ENCODE results near the gene CST7. TPM values are rescaled to one million over a fixed set of nuclear protein-coding genes. Genes with fewer than 3 reads are reported as not detected.
"Not testable (repeated sequence)": the region's sequence is repeated elsewhere in the genome, so short reads cannot be mapped to it uniquely, and the experiment has no call there.

The CST7 gene
- polyA plus RNA-seq, 1 of the 3 experiments (the other 2 are of a cell fraction) = 0.07 TPM

- TF ChIP-seq, protein P1, sequence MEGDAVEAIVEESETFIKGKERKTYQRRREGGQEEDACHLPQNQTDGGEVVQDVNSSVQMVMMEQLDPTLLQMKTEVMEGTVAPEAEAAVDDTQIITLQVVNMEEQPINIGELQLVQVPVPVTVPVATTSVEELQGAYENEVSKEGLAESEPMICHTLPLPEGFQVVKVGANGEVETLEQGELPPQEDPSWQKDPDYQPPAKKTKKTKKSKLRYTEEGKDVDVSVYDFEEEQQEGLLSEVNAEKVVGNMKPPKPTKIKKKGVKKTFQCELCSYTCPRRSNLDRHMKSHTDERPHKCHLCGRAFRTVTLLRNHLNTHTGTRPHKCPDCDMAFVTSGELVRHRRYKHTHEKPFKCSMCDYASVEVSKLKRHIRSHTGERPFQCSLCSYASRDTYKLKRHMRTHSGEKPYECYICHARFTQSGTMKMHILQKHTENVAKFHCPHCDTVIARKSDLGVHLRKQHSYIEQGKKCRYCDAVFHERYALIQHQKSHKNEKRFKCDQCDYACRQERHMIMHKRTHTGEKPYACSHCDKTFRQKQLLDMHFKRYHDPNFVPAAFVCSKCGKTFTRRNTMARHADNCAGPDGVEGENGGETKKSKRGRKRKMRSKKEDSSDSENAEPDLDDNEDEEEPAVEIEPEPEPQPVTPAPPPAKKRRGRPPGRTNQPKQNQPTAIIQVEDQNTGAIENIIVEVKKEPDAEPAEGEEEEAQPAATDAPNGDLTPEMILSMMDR (IDR thresholded peaks at IDR 0.05) = 0 out of 2 replicates have a peak, but pooled peaks have one; percentile 22
- TF ChIP-seq TCF12 (IDR thresholded peaks at IDR 0.05) = peak; percentile 58
- TF ChIP-seq FOSL2 (IDR thresholded peaks at IDR 0.05; ENCODE audit: borderline replicate concordance, low read depth) = peak; percentile 55; the same call in 1 of the 2 replicates
- no peak for TF ChIP-seq GABPA (IDR thresholded peaks at IDR 0.05; ENCODE audit: low read depth)
- 0 out of 2 replicates have a peak, but pooled peaks have one; percentile 24 for TF ChIP-seq MEF2A (IDR thresholded peaks at IDR 0.05; ENCODE audit: borderline replicate concordance, low read depth)
Observed at GRCh38 chr20:25000268-25000801, 51.3 kb downstream of the CST7 start (continued).

DNA sequence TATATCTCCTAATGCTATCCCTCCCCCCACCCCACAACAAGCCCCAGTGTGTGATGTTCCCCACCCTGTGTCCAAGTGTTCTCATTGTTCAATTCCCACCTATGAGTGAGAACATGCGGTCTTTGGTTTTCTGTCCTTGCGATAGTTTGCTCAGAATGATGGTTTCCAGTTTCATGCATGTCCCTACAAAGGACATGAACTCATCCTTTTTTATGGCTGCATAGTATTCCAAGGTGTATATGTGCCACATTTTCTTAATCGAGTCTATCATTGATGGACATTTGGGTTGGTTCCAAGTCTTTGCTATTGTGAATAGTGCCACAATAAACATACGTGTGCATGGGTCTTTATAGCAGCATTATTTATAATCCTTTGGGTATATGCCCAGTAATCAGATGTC is 52.3 kb downstream of the CST7 start:
- POLR2A ChIA-PET; H3K9ac ChIP-seq; H3F3A ChIP-seq (replicated peaks; ENCODE audit: insufficient read depth); H3K27me3 ChIP-seq (ENCODE audit: insufficient read depth); H2AFZ ChIP-seq (ENCODE audit: low read depth); H3K36me3 ChIP-seq (replicated peaks in 1 of 2; ENCODE audit: control insufficient read depth in 1 of 2, insufficient read depth in 2 of 2, low read length in 1 of 2); H3K4me1 ChIP-seq (ENCODE audit: control insufficient read depth in 1 of 2, insufficient read depth in 2 of 2, low read depth in 1 of 2, low read length in 1 of 2); DNase-seq; H3K9me2 ChIP-seq; H3K9me3 ChIP-seq; H3K27ac ChIP-seq (ENCODE audit: low read depth in 2 of 2, low read length in 1 of 2); H4K20me1 ChIP-seq (ENCODE audit: insufficient read depth); CTCF ChIA-PET; H3K4me3 ChIP-seq (ENCODE audit: low read depth in 2 of 2, low read length in 1 of 2); H3K79me2 ChIP-seq (ENCODE audit: insufficient read depth); H3K4me2 ChIP-seq: not testable (repeated sequence)
- WGBS (ENCODE audit: low lambda C conversion rate) = 78% methylated on average over 4 of the region's 4 CpGs

DNA sequence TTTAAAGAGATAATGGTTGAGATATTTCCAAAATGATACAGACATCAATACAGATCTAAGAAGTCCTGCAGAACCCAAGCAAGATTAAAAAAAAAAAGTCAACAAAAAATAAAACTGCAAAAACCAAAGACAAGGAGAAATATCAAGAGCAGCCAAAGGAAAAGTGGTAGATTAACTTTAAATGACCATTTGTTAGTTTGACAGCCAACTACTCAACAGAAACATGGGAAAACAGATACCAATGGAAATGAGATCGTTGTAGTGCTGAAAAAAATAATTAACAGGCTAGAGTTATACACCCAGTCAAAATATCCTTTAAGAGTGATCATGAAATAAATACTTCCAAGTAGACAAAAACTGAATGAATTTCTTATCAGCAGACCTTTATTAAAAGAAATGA is 53.9 kb downstream of the CST7 start:
- Histone ChIP-seq H3K27ac (ENCODE audit: low read depth in 2 of 2, low read length in 1 of 2) (no peak overlapping the region), H3K9me2 (no peaks in the 10 kb centered on the region), H3K4me3 (ENCODE audit: low read depth in 2 of 2, low read length in 1 of 2) (no peak overlapping the region), H2AFZ (ENCODE audit: low read depth) (no peak overlapping the region), H3K4me2 (no peak overlapping the region), H3K9me3 (no peaks in the 10 kb centered on the region), H3F3A (replicated peaks; ENCODE audit: insufficient read depth) (no peaks in the 10 kb centered on the region), H3K27me3 (ENCODE audit: insufficient read depth) (no peaks in the 10 kb centered on the region; the same call in 1 of the 2 replicates), H3K4me1 (ENCODE audit: control insufficient read depth in 1 of 2, insufficient read depth in 2 of 2, low read depth in 1 of 2, low read length in 1 of 2) (peaks cover 0 to 3% of the 10 kb centered on the region in 2 experiments; a peak in 1 of 4 replicates), H3K36me3 (replicated peaks in 1 of 2; ENCODE audit: control insufficient read depth in 1 of 2, insufficient read depth in 2 of 2, low read length in 1 of 2) (no peaks in the 10 kb centered on the region), H3K9ac (no peak overlapping the region), H3K79me2 (ENCODE audit: insufficient read depth) (no peaks in the 10 kb centered on the region), H4K20me1 (ENCODE audit: insufficient read depth) (no peaks in the 10 kb centered on the region)
- no peak for DNase-seq
- CTCF ChIA-PET = interaction anchor here (1.6 kb wide), 1 partner anchor 8 kb away, joined by 7 read pairs; no protein-coding TSS in a partner anchor
- 13% methylated on average over 1 of the region's 1 CpG for WGBS (ENCODE audit: low lambda C conversion rate)
- POLR2A ChIA-PET = no interaction called here
- TF ChIP-seq EP300 (IDR thresholded peaks at IDR 0.05; ENCODE audit: borderline replicate concordance in 1 of 2, low read depth in 1 of 2, low read length in 1 of 2) (no peak), JUND (IDR thresholded peaks at IDR 0.05) (no peak), RAD21 (IDR thresholded peaks at IDR 0.05; ENCODE audit: low read length) (no peak), MEF2A (IDR thresholded peaks at IDR 0.05; ENCODE audit: borderline replicate concordance, low read depth) (no peak), MAX (IDR thresholded peaks at IDR 0.05; ENCODE audit: low read depth) (no peak), FOXM1 (IDR thresholded peaks at IDR 0.05; ENCODE audit: low read depth) (no peak), TEAD4 (IDR thresholded peaks at IDR 0.05; ENCODE audit: borderline replicate concordance, insufficient read depth) (no peak), YY1 (IDR thresholded peaks at IDR 0.05; ENCODE audit: low read depth) (no peak), NRF1 (IDR thresholded peaks at IDR 0.05; ENCODE audit: low read depth, low read length) (no peak), GATA2 (CRISPR knock-in tag; IDR thresholded peaks at IDR 0.05) (no peak), PBX3 (IDR thresholded peaks at IDR 0.05) (no peak), CHD2 (IDR thresholded peaks at IDR 0.05; ENCODE audit: low read length, partially characterized antibody) (no peak), IRF3 (IDR thresholded peaks at IDR 0.05; ENCODE audit: low read depth, low read length) (no peak), GABPA (IDR thresholded peaks at IDR 0.05; ENCODE audit: low read depth) (no peak), USF1 (IDR thresholded peaks at IDR 0.05; ENCODE audit: borderline replicate concordance, low read depth) (no peak)

All from SK-N-SH (cell line).